Tibial nerve (tissue), 4 donors: Measurements from ENCODE around the gene KCNJ11.

Experiments
- EP300 ChIP-seq, 2 donors: sonication (generic); formaldehyde crosslinking; IDR thresholded peaks; one replicate each; pipeline ENCODE4 v1.6.1; 2017; ENCODE audit warnings: antibody characterized with exemption in 2 of 2, mild to moderate bottlenecking in 1 of 2
- POLR2A ChIP-seq, 2 donors: fragments of 450-650 bp; IDR thresholded peaks; one replicate each; pipeline ENCODE4 v1.6.1; 2017; ENCODE audit warnings: antibody characterized with exemption in 2 of 2, mild to moderate bottlenecking in 2 of 2, moderate library complexity in 2 of 2
- TF ChIP-seq, protein P1 (sequence below), 5 experiments: fragments of 200-600 bp in 3 of 5; fragments of 450-650 bp in 2 of 5; sonication (generic) in 3 of 5; IDR thresholded peaks; one replicate each; pipeline ENCODE4 v1.5.1; 2016 to 2019; ENCODE audit warnings: antibody characterized with exemption in 5 of 5, mild to moderate bottlenecking in 3 of 5, moderate library complexity in 2 of 5

GRCh38 chr11:17385492-17385891 is 3.0 kb downstream of the KCNJ11 start:
- TF ChIP-seq, protein P1, sequence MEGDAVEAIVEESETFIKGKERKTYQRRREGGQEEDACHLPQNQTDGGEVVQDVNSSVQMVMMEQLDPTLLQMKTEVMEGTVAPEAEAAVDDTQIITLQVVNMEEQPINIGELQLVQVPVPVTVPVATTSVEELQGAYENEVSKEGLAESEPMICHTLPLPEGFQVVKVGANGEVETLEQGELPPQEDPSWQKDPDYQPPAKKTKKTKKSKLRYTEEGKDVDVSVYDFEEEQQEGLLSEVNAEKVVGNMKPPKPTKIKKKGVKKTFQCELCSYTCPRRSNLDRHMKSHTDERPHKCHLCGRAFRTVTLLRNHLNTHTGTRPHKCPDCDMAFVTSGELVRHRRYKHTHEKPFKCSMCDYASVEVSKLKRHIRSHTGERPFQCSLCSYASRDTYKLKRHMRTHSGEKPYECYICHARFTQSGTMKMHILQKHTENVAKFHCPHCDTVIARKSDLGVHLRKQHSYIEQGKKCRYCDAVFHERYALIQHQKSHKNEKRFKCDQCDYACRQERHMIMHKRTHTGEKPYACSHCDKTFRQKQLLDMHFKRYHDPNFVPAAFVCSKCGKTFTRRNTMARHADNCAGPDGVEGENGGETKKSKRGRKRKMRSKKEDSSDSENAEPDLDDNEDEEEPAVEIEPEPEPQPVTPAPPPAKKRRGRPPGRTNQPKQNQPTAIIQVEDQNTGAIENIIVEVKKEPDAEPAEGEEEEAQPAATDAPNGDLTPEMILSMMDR (IDR thresholded peaks at IDR 0.05), result no peak
- TF ChIP-seq EP300 (IDR thresholded peaks at IDR 0.05), result no peak
- no peak for TF ChIP-seq POLR2A (IDR thresholded peaks at IDR 0.05)
